HepG2 (cell line): ENCODE measurements around the gene INTU. TPM values are rescaled to one million over a fixed set of nuclear protein-coding genes. Genes with fewer than 3 reads are reported as not detected.

Experiments used
- ADNP ChIP-seq: sonication (generic); formaldehyde crosslinking; IDR thresholded peaks from 2 replicates; pipeline ENCODE4 v1.4.0; 2020; ENCODE audit warnings: missing genetic modification reagents
- NCOA5 ChIP-seq: sonication (generic); formaldehyde crosslinking; IDR thresholded peaks from 2 replicates; pipeline ENCODE4 v1.4.0; 2020; ENCODE audit warnings: missing genetic modification reagents
- NFYB ChIP-seq: sonication (generic); formaldehyde crosslinking; IDR thresholded peaks from 2 replicates; pipeline ENCODE4 v1.4.0; 2020; ENCODE audit warnings: missing genetic modification reagents
- ZNF337 ChIP-seq: sonication (generic); formaldehyde crosslinking; IDR thresholded peaks from 2 replicates; pipeline ENCODE4 v1.5.1; 2020; ENCODE audit warnings: missing genetic modification reagents, low read depth, mild to moderate bottlenecking, borderline replicate concordance
- polyA plus RNA-seq, 8 experiments: library from polyadenylated mRNA; depleted of rRNA in 3 of 8; stranded (reverse) in 7 of 8; unstranded in 1 of 8; fragments of >200 nt; fragmentation: Illumina TruSeq in 4 of 8; extraction: Trizol in 4 of 8; gene quantifications; 2 replicates each; pipeline versions ENCODE4 v1.2.1 to v1.2.3, GENCODE V29; 2011 to 2016; ENCODE audit warnings: low read depth in 4 of 8, missing spikeins in 1 of 8, mixed read lengths in 1 of 8; ENCODE audit not compliant: insufficient read depth in 1 of 8
- total RNA-seq, 5 experiments: library from RNA; depleted of rRNA; stranded (reverse); fragments of >200 nt; fragmentation: Illumina TruSeq; extraction: Trizol; gene quantifications; 2 replicates each; pipeline ENCODE4 v1.2.3, GENCODE V29; 2016; ENCODE audit warnings: low read depth in 1 of 5
- TF ChIP-seq, protein P1 (sequence below): IDR thresholded peaks from 2 replicates; pipeline ENCODE4 v1.6.1; 2016; ENCODE audit warnings: missing biosample characterization, missing genetic modification reagents, low read depth
- TF ChIP-seq, protein P2 (sequence below): sonication (generic); formaldehyde crosslinking; IDR thresholded peaks from 2 replicates; pipeline ENCODE4 v1.5.1; 2020; ENCODE audit warnings: missing genetic modification reagents, mild to moderate bottlenecking, borderline replicate concordance
- TF ChIP-seq, protein P3 (sequence below): sonication (generic); formaldehyde crosslinking; IDR thresholded peaks from 2 replicates; pipeline ENCODE4 v1.4.0; 2020; ENCODE audit warnings: missing genetic modification reagents; ENCODE audit errors: not compliant biosample characterization
- TF ChIP-seq, protein P4 (sequence below): sonication (generic); formaldehyde crosslinking; IDR thresholded peaks from 2 replicates; pipeline ENCODE4 v1.5.1; 2020; ENCODE audit warnings: missing genetic modification reagents, mild to moderate bottlenecking, borderline replicate concordance

Gene INTU
- total and polyA plus RNA-seq, 2 of the 13 experiments (the other 11 are each of a cell fraction or from before 2014, with no cell fraction given): 5.3 to 6.2 TPM

DNA sequence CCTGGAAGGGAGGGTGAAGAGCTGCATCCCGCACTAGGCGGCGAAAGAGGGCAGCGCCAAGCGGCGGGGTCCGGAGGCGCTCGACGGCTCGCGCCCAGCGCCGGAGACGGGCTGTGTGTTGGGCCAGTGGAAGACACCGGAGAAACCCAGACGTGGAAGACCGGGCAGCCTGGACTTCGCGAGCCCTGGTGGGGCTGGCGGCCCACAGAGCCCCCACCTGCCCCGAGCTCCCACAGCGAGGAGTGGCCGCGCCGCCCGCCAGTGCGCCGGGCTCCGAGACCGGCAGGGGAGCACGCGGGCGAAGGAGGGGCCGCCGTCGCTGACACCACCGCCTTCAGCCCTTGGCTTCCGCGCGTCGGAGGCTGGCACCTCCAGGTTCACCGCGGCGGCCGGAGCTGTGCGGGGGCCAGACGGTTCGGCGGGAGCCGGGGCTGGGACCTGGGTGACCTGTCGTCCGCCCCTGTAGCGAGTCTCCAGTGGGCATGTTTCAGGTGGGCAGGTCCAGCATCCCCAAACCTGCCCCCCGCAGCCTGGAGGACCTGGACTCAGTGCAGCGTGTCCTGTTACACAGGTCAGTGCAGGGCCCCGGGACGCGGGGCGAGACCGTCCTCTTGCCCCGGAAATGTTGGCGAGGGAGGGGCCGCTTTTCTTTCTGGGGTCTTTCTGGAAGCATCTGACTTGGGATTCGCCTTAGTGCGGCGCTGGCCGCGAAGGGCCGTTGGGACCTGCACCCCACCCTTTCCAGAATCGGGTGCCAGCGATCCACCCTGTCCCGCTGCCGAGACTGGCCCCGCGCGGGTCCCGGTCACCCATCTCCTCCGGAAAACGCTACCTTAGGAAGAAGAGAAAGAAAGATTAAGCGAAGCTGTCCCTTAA lies 9.6 kb upstream of the INTU start (continued):
- TF ChIP-seq, protein P1, sequence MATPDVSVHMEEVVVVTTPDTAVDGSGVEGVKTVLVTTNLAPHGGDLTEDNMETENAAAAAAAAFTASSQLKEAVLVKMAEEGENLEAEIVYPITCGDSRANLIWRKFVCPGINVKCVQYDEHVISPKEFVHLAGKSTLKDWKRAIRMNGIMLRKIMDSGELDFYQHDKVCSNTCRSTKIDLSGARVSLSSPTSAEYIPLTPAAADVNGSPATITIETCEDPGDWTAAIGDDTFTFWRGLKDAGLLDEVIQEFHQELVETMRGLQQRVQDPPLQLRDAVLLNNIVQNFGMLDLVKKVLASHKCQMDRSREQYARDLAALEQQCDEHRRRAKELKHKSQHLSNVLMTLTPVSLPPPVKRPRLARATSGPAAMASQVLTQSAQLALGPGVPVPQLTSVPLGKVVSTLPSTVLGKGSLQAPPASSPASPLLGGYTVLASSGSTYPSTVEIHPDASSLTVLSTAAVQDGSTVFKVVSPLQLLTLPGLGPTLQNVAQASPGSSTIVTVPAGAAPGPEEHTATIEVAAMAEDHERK (CRISPR knock-in tag): no peak
- TF ChIP-seq NCOA5 (CRISPR knock-in tag) (no peak), ZNF337 (CRISPR knock-in tag) (no peak), ADNP (CRISPR knock-in tag) (no peak), NFYB (CRISPR knock-in tag) (0 out of 2 replicates have a peak, but pooled peaks have one; percentile 13)
- TF ChIP-seq, protein P2, sequence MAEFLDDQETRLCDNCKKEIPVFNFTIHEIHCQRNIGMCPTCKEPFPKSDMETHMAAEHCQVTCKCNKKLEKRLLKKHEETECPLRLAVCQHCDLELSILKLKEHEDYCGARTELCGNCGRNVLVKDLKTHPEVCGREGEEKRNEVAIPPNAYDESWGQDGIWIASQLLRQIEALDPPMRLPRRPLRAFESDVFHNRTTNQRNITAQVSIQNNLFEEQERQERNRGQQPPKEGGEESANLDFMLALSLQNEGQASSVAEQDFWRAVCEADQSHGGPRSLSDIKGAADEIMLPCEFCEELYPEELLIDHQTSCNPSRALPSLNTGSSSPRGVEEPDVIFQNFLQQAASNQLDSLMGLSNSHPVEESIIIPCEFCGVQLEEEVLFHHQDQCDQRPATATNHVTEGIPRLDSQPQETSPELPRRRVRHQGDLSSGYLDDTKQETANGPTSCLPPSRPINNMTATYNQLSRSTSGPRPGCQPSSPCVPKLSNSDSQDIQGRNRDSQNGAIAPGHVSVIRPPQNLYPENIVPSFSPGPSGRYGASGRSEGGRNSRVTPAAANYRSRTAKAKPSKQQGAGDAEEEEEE (CRISPR knock-in tag): no peak
- TF ChIP-seq, protein P3, sequence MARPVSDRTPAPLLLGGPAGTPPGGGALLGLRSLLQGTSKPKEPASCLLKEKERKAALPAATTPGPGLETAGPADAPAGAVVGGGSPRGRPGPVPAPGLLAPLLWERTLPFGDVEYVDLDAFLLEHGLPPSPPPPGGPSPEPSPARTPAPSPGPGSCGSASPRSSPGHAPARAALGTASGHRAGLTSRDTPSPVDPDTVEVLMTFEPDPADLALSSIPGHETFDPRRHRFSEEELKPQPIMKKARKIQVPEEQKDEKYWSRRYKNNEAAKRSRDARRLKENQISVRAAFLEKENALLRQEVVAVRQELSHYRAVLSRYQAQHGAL (CRISPR knock-in tag): no peak
- TF ChIP-seq, protein P4, sequence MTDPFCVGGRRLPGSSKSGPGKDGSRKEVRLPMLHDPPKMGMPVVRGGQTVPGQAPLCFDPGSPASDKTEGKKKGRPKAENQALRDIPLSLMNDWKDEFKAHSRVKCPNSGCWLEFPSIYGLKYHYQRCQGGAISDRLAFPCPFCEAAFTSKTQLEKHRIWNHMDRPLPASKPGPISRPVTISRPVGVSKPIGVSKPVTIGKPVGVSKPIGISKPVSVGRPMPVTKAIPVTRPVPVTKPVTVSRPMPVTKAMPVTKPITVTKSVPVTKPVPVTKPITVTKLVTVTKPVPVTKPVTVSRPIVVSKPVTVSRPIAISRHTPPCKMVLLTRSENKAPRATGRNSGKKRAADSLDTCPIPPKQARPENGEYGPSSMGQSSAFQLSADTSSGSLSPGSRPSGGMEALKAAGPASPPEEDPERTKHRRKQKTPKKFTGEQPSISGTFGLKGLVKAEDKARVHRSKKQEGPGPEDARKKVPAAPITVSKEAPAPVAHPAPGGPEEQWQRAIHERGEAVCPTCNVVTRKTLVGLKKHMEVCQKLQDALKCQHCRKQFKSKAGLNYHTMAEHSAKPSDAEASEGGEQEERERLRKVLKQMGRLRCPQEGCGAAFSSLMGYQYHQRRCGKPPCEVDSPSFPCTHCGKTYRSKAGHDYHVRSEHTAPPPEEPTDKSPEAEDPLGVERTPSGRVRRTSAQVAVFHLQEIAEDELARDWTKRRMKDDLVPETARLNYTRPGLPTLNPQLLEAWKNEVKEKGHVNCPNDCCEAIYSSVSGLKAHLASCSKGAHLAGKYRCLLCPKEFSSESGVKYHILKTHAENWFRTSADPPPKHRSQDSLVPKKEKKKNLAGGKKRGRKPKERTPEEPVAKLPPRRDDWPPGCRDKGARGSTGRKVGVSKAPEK (CRISPR knock-in tag): 0 out of 2 replicates have a peak, but pooled peaks have one; percentile 1
- TF ChIP-seq, all 625 proteins: peak for 54
